Keratinocyte (primary cell): ENCODE results near the gene PLXNA1. TPM values are rescaled to one million over a fixed set of nuclear protein-coding genes. Genes with fewer than 3 reads are reported as not detected.

Source experiments
- DNase-seq: peaks from one replicate; pipeline ENCODE4 v3.0.0-alpha.2; 2011; ENCODE audit warnings: low read depth, missing footprints, low spot score
- FAIRE-seq: peaks from 2 replicates; lab custom pipeline; 2011; peaks lifted over from hg19 to GRCh38; lab: Jason Lieb, UNC
- H2AFZ ChIP-seq: 2 replicates; pipeline ENCODE4 v1.6.0; 2012; ENCODE audit warnings: low read length, control low read depth, inconsistent platforms; ENCODE audit not compliant: control insufficient read depth
- H3K27ac ChIP-seq: 2 replicates; pipeline ENCODE4 v1.5.1; 2011; ENCODE audit warnings: low read length; ENCODE audit not compliant: control insufficient read depth, insufficient read depth
- H3K27me3 ChIP-seq: 3 replicates; pipeline ENCODE4 v1.6.0; 2011; ENCODE audit warnings: low read length; ENCODE audit not compliant: control insufficient read depth, insufficient read depth; ENCODE audit errors: extremely low read depth
- H3K36me3 ChIP-seq, 2 experiments: 2 replicates in 1 of 2; 3 replicates in 1 of 2; pipeline ENCODE4 v1.5.1; 2011; ENCODE audit warnings: low read length in 2 of 2, mild to moderate bottlenecking in 1 of 2; ENCODE audit not compliant: control insufficient read depth in 2 of 2, insufficient read depth in 2 of 2; ENCODE audit errors: extremely low read depth in 1 of 2
- H3K4me1 ChIP-seq: 3 replicates; pipeline ENCODE4 v1.5.1; 2011; ENCODE audit warnings: low read length; ENCODE audit not compliant: control insufficient read depth, insufficient read depth; ENCODE audit errors: extremely low read depth
- H3K4me2 ChIP-seq: 3 replicates; pipeline ENCODE4 v1.6.0; 2011; ENCODE audit warnings: low read depth, low read length; ENCODE audit not compliant: control insufficient read depth, insufficient read depth; ENCODE audit errors: extremely low read depth
- H3K4me3 ChIP-seq, 3 experiments: fragments of 200-600 bp in 1 of 3; sonication (generic) in 1 of 3; 2 replicates in 2 of 3; 3 replicates in 1 of 3; pipeline ENCODE4 v1.5.1; 2011 to 2016; ENCODE audit warnings: low read length in 3 of 3, mild to moderate bottlenecking in 3 of 3, control low read depth in 2 of 3, inconsistent platforms in 1 of 3, low read depth in 1 of 3, mixed read lengths in 1 of 3, mixed run types in 1 of 3, moderate library complexity in 1 of 3; ENCODE audit not compliant: control insufficient read depth in 2 of 3, insufficient read depth in 2 of 3; ENCODE audit errors: extremely low read depth in 1 of 3
- H3K79me2 ChIP-seq: 2 replicates; pipeline ENCODE4 v1.6.0; 2012; ENCODE audit warnings: low read length; ENCODE audit not compliant: control insufficient read depth, insufficient read depth
- H3K9ac ChIP-seq: 3 replicates; pipeline ENCODE4 v1.6.0; 2011; ENCODE audit warnings: low read length; ENCODE audit not compliant: control insufficient read depth, insufficient read depth; ENCODE audit errors: extremely low read depth
- H3K9me1 ChIP-seq: 3 replicates; pipeline ENCODE4 v1.6.0; 2011; ENCODE audit warnings: low read length; ENCODE audit not compliant: control insufficient read depth, insufficient read depth; ENCODE audit errors: extremely low read depth
- H3K9me3 ChIP-seq: 2 replicates; pipeline ENCODE4 v1.5.1; 2012; ENCODE audit warnings: low read depth, low read length; ENCODE audit not compliant: control insufficient read depth
- H4K20me1 ChIP-seq: 3 replicates; pipeline ENCODE4 v1.6.0; 2011; ENCODE audit warnings: low read length; ENCODE audit not compliant: control insufficient read depth, insufficient read depth; ENCODE audit errors: extremely low read depth
- CTCF ChIP-seq, 3 experiments: IDR thresholded peaks in 1 of 3; conservative IDR thresholded peaks in 1 of 3; optimal IDR thresholded peaks in 1 of 3; 2 replicates in 2 of 3; 3 replicates in 1 of 3; pipeline versions ENCODE3 to v1.5.1; 2011; ENCODE audit warnings: low read length in 3 of 3, mild to moderate bottlenecking in 3 of 3, moderate library complexity in 2 of 3, control low read depth in 1 of 3, inconsistent platforms in 1 of 3; ENCODE audit not compliant: insufficient read depth in 2 of 3; ENCODE audit errors: extremely low read depth in 1 of 3
- EZH2 ChIP-seq: IDR thresholded peaks from one replicate; pipeline ENCODE4 v1.6.1; 2012; ENCODE audit warnings: inconsistent platforms, mild to moderate bottlenecking, low read length, moderate library complexity
- dilution Hi-C: fragments of 300-500 bp; cut with MboI; formaldehyde crosslinking; loops from one replicate; pipeline ENCODE4 v1.7.0; 2020; ENCODE audit warnings: low sequenced_read_pairs; ENCODE audit not compliant: extremely low pct_ligation_motif_present
- polyA plus RNA-seq, 5 experiments: library from polyadenylated mRNA; depleted of rRNA in 3 of 5; stranded (reverse) in 3 of 5; stranded (forward) in 1 of 5; unstranded in 1 of 5; fragments of >200 nt; gene quantifications; 1 replicate in 1 of 5; 2 replicates in 3 of 5; 3 replicates in 1 of 5; pipeline versions ENCODE4 v1.2.1 to v1.2.3, GENCODE V29; 2011 to 2012; ENCODE audit warnings: missing spikeins in 2 of 5, low read depth in 1 of 5, low replicate concordance in 1 of 5

Gene PLXNA1
- polyA plus RNA-seq, 1 donor (not counting 4 experiments of a cell fraction or from before 2014, with no cell fraction given), result 38.4 TPM

DNA sequence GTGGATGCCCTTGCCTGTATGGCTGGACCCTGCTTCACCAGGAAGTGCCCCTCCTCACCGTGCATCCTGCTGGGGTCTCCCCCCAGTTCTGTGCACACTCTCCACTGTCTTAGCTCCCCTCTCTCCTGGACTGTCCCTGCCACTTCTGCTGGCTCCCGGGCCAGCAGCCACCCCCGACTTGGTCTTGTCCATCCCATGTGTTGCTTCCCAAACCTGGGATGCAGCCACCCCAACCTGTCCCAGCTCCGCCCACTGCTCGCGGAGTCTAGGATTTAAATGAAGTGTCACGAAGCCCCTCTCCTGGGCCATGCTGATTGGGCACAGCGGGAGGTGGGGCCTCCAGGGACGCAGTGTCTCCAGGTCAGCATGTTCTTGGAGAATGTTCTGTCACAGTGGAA is 48.5 kb downstream of the PLXNA1 start:
- DNase-seq (no peak), FAIRE-seq (no peak)
- H3K4me1 ChIP-seq, result peaks cover 13% of the 10 kb centered on the region
- H3K36me3 ChIP-seq, result peaks cover 36 to 50% of the 10 kb centered on the region in 2 experiments
- no peak overlapping the region for H3K9ac ChIP-seq
- no peaks in the 10 kb centered on the region for H3K79me2 ChIP-seq
- no peak overlapping the region for H2AFZ ChIP-seq
- H3K27ac ChIP-seq, result no peak overlapping the region
- dilution Hi-C loops, result no loop called here
- no peak overlapping the region for H3K4me3 ChIP-seq
- H3K4me2 ChIP-seq, result no peak overlapping the region
- no peaks in the 10 kb centered on the region for H3K9me3 ChIP-seq
- no peaks in the 10 kb centered on the region for H3K9me1 ChIP-seq
- H3K27me3 ChIP-seq, result no peaks in the 10 kb centered on the region
- TF ChIP-seq EZH2, result no peak
- no peak for TF ChIP-seq CTCF (optimal IDR thresholded peaks at IDR 0.05 in 1 of 3, IDR thresholded peaks at IDR 0.05 in 1 of 3, conservative IDR thresholded peaks at IDR 0.05 in 1 of 3; ENCODE audit: extremely low read depth in 1 of 3, insufficient read depth in 2 of 3, low read length in 3 of 3)
- H4K20me1 ChIP-seq, result no peaks in the 10 kb centered on the region

DNA sequence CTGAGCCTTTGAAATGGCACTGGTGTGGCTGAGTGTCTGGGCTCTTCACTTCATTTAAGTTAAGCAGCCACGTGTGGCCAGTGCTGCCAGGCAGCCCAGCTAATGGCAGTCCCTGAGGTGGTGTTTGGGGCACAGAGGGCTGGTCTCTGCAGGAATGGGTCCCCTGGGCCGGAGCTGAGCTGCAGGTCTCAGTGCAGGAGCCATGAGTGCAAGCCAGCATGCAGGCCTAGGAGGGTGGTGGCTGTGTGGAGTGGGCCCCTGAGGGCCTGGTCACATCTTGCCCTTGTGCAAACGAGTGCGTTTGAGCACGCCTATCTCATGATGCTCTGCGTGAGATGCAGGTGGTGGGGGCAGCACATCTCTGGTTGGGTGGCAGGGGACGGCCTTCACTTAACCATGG is 48.9 kb downstream of the PLXNA1 start:
- H2AFZ ChIP-seq, result no peak overlapping the region
- no peaks in the 10 kb centered on the region for H3K9me3 ChIP-seq
- TF ChIP-seq CTCF (optimal IDR thresholded peaks at IDR 0.05 in 1 of 3, IDR thresholded peaks at IDR 0.05 in 1 of 3, conservative IDR thresholded peaks at IDR 0.05 in 1 of 3; ENCODE audit: extremely low read depth in 1 of 3, insufficient read depth in 2 of 3, low read length in 3 of 3), result no peak
- TF ChIP-seq EZH2, result no peak
- no peak overlapping the region for H3K4me3 ChIP-seq
- H4K20me1 ChIP-seq, result no peaks in the 10 kb centered on the region
- no peaks in the 10 kb centered on the region for H3K9me1 ChIP-seq
- no peak for DNase-seq
- dilution Hi-C loops, result no loop called here
- no peak overlapping the region for H3K27ac ChIP-seq
- no peak overlapping the region for H3K4me2 ChIP-seq
- no peak overlapping the region for H3K9ac ChIP-seq
- no peaks in the 10 kb centered on the region for H3K79me2 ChIP-seq
- no peaks in the 10 kb centered on the region for H3K27me3 ChIP-seq
- H3K4me1 ChIP-seq, result peaks cover 13% of the 10 kb centered on the region
- FAIRE-seq, result no peak
- H3K36me3 ChIP-seq, result peaks cover 32 to 45% of the 10 kb centered on the region in 2 experiments
